C4-2B (cell line): ENCODE results near the gene SEZ6L.

Experiments used
- ZFX ChIP-seq: fragments of 450-650 bp; IDR thresholded peaks from 2 replicates; pipeline ENCODE4 v1.6.1; 2017
- TF ChIP-seq, protein P1 (sequence below): fragments of 450-650 bp; conservative IDR thresholded peaks from 2 replicates; pipeline ENCODE4 v1.5.1; 2017; ENCODE audit warnings: mild to moderate bottlenecking

- TF ChIP-seq, protein P1, sequence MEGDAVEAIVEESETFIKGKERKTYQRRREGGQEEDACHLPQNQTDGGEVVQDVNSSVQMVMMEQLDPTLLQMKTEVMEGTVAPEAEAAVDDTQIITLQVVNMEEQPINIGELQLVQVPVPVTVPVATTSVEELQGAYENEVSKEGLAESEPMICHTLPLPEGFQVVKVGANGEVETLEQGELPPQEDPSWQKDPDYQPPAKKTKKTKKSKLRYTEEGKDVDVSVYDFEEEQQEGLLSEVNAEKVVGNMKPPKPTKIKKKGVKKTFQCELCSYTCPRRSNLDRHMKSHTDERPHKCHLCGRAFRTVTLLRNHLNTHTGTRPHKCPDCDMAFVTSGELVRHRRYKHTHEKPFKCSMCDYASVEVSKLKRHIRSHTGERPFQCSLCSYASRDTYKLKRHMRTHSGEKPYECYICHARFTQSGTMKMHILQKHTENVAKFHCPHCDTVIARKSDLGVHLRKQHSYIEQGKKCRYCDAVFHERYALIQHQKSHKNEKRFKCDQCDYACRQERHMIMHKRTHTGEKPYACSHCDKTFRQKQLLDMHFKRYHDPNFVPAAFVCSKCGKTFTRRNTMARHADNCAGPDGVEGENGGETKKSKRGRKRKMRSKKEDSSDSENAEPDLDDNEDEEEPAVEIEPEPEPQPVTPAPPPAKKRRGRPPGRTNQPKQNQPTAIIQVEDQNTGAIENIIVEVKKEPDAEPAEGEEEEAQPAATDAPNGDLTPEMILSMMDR: no peak
- TF ChIP-seq ZFX: no peak
These were observed 257.7 kb downstream of the SEZ6L start for GRCh38 chr22:26426924-26427323.
